GM10847 (cell line): Measurements from ENCODE around the gene C1RL.

Source experiments
- POLR2A ChIP-seq: IDR thresholded peaks from 2 replicates; pipeline ENCODE4 v1.6.1; 2011; ENCODE audit not compliant: insufficient read length; ENCODE audit errors: extremely low read depth

Gene C1RL

DNA sequence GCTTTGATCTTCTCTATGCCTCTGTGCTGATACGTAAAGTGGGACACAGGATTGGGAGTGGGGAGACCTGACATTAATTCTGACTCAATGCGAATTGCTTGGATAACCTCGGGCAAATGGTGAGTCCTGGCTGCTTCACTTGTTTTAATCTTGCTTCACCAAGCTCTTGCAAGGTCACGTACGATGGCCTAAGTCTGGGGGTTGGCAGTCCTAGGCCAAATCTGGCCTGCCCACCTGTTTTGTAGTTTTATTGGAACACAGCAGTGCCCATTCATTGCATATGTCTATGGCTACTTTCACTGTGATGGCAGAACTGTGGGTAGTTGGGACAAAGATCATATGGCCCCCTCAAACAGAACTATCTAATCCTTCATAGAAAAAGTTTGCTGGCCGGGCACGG lies 34.5 kb upstream of the C1RL start:
- no peak for TF ChIP-seq POLR2A

- no peak for TF ChIP-seq POLR2A
Measured at GRCh38 chr12:7142809-7143465, 33.9 kb upstream of the C1RL start.

GRCh38 chr12:7142056-7142644 lies 33.1 kb upstream of the C1RL start:
- TF ChIP-seq POLR2A: no peak

GRCh38 chr12:7141351-7142005 lies 32.5 kb upstream of the C1RL start:
- no peak for TF ChIP-seq POLR2A

DNA sequence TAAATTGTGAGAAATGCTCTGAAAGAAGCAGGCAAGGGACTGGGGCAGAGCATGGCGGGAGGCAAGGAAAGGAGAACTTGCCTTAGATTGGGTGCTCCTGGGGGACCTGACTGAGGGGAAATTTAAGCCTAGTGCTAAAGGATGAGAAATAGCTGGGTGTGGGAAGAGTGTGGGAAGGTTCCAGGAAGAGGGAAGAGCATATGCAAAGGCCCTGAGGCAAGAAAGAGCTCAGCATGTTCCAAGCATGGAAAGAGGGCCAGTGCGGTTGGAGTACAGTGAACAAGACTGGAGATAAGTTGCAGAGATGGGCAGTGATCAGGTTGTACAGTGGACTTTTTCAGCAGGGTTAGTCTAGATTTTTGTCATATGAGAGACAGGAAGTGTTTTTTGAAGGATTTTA lies 30.2 kb upstream of the C1RL start:
- no peak for TF ChIP-seq POLR2A

- TF ChIP-seq POLR2A: no peak
Measured at GRCh38 chr12:7137908-7138307, 28.9 kb upstream of the C1RL start.

DNA sequence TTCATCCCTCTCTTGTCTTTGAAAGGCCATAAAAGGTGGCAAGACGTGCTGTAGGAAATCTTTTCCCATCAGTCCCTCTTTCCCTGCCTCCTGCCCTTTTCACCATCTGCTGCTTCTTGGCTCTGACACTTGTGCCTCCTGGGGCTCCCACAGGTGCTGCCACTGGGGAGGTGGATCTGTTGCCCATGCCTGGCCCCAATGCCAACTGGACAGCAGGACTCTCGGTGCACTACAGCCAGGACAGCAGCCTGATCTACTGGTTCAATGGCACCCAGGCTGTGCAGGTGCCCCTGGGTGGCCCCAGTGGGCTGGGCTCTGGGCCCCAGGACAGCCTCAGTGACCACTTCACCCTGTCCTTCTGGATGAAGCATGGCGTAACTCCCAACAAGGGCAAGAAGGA lies 27.7 kb upstream of the C1RL start:
- TF ChIP-seq POLR2A: no peak

- no peak for TF ChIP-seq POLR2A
Measured at GRCh38 chr12:7136071-7136470, 27.1 kb upstream of the C1RL start.

GRCh38 chr12:7134396-7135166 lies 25.6 kb upstream of the C1RL start:
- TF ChIP-seq POLR2A: no peak

DNA sequence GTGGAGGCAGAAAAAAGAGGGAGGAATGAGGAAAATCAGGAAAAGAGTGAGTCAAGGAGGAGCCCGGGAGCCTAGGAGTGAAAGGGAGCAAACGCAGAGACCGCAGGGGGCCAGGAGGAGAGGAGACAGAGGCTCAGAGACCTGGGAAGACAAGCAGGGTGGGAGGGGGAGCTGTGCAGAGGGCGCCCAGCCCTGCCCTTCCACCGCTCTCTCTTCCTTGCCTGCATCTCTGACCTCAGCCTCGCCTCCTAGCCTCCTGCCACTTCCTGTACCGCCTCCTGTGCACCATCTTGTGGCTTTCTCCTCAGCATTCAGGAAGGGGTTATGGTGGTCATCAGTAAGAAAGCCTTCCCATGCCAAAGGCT lies 22.5 kb upstream of the C1RL start:
- TF ChIP-seq POLR2A: no peak

DNA sequence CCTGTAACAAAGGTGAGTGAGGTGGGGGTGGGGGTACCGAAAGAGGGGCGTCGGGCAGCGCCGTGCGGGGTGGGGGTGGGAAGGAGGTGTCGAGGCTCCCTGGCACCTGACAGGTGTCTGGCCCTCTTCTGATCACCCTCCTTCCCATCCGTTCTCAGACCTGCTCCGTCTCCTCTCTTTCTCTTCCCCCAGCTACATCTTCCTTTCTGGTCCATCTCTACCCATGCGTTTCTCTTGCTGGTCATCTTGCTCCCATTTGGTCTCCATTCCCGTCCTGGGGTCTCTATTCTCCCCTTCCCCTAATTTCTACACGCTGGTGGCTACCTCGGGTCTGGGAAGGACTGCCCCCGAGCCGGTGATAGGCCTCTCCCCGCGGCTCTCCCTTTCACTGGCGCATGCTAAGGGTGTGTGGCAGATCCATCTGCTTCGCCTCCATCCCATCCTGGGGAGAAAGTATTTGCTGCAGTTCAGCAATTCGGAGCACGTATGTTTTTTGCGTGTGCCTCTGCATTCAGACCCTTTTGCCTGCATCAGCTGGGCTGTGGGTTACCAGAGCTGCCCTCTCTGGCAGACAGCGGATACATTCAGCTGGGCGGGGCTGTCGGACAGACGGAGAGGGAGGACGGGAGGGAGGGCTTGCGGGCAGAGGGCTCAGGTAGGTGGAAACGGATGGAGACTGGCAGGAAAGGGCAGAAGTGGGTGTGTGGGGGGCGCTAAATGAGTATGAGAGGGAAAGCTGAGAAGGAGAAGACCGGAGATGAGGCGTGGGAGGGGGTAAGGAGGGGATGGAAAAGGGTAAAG lies 21.9 kb upstream of the C1RL start:
- no peak for TF ChIP-seq POLR2A

DNA sequence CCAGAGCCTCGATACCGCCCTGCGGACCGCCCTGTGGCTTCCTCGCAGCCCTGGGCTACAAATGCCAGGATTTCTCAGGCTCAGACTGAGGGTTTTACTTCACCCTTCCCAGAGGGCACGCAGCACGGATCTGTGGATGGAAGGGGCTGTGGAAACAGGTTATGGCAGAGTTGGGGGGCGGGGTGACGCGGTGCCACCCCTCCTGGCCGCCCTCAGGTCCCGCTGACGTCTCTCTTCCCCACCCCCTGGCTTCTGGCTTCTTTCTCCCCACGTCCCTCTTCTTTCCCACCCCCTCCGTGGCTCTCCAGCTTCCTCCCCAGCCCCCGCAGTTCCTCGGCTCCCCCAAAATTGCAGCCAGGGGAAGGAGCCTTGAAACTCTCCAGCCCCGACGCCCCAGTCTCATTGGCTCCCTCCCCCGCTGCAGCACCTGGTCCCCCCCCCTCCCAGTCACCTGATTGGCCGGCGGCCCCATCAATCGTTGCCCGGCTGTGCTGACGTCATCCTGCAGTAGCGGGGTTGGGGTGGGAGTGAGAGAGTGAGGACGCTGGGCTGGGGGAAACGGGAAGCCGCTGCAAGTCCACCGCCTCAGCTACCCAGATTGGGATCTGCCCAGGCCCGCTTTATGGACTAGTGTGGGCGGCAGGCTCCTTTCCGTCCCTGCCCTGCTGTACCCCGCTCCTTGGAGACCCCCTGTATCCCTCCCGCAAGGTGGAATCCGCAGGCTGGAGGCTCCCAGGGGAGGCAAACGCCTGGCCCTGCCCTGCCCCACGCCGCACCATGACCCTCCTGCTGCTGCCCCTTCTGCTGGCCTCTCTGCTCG lies 21.1 kb upstream of the C1RL start, which contains the start of gene CLSTN3:
Gene CLSTN3 (plus strand): TSS at position 500 of the 820 bp plus-strand sequence. CDS start 278 bp downstream, at position 778.
- no peak for TF ChIP-seq POLR2A

DNA sequence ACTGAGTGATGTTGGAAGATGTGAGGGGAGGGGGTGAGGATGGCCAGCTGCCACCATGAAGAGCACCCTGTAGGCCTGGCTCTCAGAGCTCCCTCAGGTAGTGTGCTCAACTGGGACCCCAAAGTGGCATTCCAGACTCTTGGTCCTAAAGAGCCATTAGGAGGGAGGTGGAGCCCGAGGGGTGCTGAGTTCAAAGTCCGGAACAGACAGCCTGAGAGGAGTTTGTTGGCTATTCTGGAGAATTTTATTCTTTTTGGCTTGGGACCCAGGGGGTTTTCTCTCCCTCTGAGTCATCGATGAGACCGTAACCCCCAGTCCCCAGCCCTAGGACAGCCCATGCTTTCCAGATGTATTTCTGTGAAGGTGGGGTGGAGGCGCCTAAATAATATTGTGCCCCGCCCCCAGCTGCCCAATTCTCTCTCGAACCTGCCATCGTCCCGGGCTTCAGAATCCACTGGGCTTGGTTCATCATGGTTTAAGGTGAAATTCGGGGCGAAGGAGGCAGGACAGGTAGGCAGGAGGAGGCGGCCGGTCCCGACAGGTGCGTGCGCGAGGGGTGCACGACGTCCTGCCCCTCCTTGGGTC lies 20.4 kb upstream of the C1RL start:
- TF ChIP-seq POLR2A: no peak
